Keratinocyte (primary cell): ENCODE measurements around the gene NDUFA11. TPM values are rescaled to one million over a fixed set of nuclear protein-coding genes. Genes with fewer than 3 reads are reported as not detected.

ENCODE experiments used
- DNase-seq: peaks from one replicate; pipeline ENCODE4 v3.0.0-alpha.2; 2011; ENCODE audit warnings: low read depth, missing footprints, low spot score
- FAIRE-seq: peaks from 2 replicates; lab custom pipeline; 2011; peaks lifted over from hg19 to GRCh38; lab: Jason Lieb, UNC
- H2AFZ ChIP-seq: 2 replicates; pipeline ENCODE4 v1.6.0; 2012; ENCODE audit warnings: low read length, control low read depth, inconsistent platforms; ENCODE audit not compliant: control insufficient read depth
- H3K27ac ChIP-seq: 2 replicates; pipeline ENCODE4 v1.5.1; 2011; ENCODE audit warnings: low read length; ENCODE audit not compliant: control insufficient read depth, insufficient read depth
- H3K27me3 ChIP-seq: 3 replicates; pipeline ENCODE4 v1.6.0; 2011; ENCODE audit warnings: low read length; ENCODE audit not compliant: control insufficient read depth, insufficient read depth; ENCODE audit errors: extremely low read depth
- H3K36me3 ChIP-seq, 2 experiments: 2 replicates in 1 of 2; 3 replicates in 1 of 2; pipeline ENCODE4 v1.5.1; 2011; ENCODE audit warnings: low read length in 2 of 2, mild to moderate bottlenecking in 1 of 2; ENCODE audit not compliant: control insufficient read depth in 2 of 2, insufficient read depth in 2 of 2; ENCODE audit errors: extremely low read depth in 1 of 2
- H3K4me1 ChIP-seq: 3 replicates; pipeline ENCODE4 v1.5.1; 2011; ENCODE audit warnings: low read length; ENCODE audit not compliant: control insufficient read depth, insufficient read depth; ENCODE audit errors: extremely low read depth
- H3K4me2 ChIP-seq: 3 replicates; pipeline ENCODE4 v1.6.0; 2011; ENCODE audit warnings: low read depth, low read length; ENCODE audit not compliant: control insufficient read depth, insufficient read depth; ENCODE audit errors: extremely low read depth
- H3K4me3 ChIP-seq, 3 experiments: fragments of 200-600 bp in 1 of 3; sonication (generic) in 1 of 3; 2 replicates in 2 of 3; 3 replicates in 1 of 3; pipeline ENCODE4 v1.5.1; 2011 to 2016; ENCODE audit warnings: low read length in 3 of 3, mild to moderate bottlenecking in 3 of 3, control low read depth in 2 of 3, inconsistent platforms in 1 of 3, low read depth in 1 of 3, mixed read lengths in 1 of 3, mixed run types in 1 of 3, moderate library complexity in 1 of 3; ENCODE audit not compliant: control insufficient read depth in 2 of 3, insufficient read depth in 2 of 3; ENCODE audit errors: extremely low read depth in 1 of 3
- H3K79me2 ChIP-seq: 2 replicates; pipeline ENCODE4 v1.6.0; 2012; ENCODE audit warnings: low read length; ENCODE audit not compliant: control insufficient read depth, insufficient read depth
- H3K9ac ChIP-seq: 3 replicates; pipeline ENCODE4 v1.6.0; 2011; ENCODE audit warnings: low read length; ENCODE audit not compliant: control insufficient read depth, insufficient read depth; ENCODE audit errors: extremely low read depth
- H3K9me1 ChIP-seq: 3 replicates; pipeline ENCODE4 v1.6.0; 2011; ENCODE audit warnings: low read length; ENCODE audit not compliant: control insufficient read depth, insufficient read depth; ENCODE audit errors: extremely low read depth
- H3K9me3 ChIP-seq: 2 replicates; pipeline ENCODE4 v1.5.1; 2012; ENCODE audit warnings: low read depth, low read length; ENCODE audit not compliant: control insufficient read depth
- H4K20me1 ChIP-seq: 3 replicates; pipeline ENCODE4 v1.6.0; 2011; ENCODE audit warnings: low read length; ENCODE audit not compliant: control insufficient read depth, insufficient read depth; ENCODE audit errors: extremely low read depth
- CTCF ChIP-seq, 3 experiments: IDR thresholded peaks in 1 of 3; conservative IDR thresholded peaks in 1 of 3; optimal IDR thresholded peaks in 1 of 3; 2 replicates in 2 of 3; 3 replicates in 1 of 3; pipeline versions ENCODE3 to v1.5.1; 2011; ENCODE audit warnings: low read length in 3 of 3, mild to moderate bottlenecking in 3 of 3, moderate library complexity in 2 of 3, control low read depth in 1 of 3, inconsistent platforms in 1 of 3; ENCODE audit not compliant: insufficient read depth in 2 of 3; ENCODE audit errors: extremely low read depth in 1 of 3
- EZH2 ChIP-seq: IDR thresholded peaks from one replicate; pipeline ENCODE4 v1.6.1; 2012; ENCODE audit warnings: inconsistent platforms, mild to moderate bottlenecking, low read length, moderate library complexity
- dilution Hi-C: fragments of 300-500 bp; cut with MboI; formaldehyde crosslinking; loops from one replicate; pipeline ENCODE4 v1.7.0; 2020; ENCODE audit warnings: low sequenced_read_pairs; ENCODE audit not compliant: extremely low pct_ligation_motif_present
- polyA plus RNA-seq, 5 experiments: library from polyadenylated mRNA; depleted of rRNA in 3 of 5; stranded (reverse) in 3 of 5; stranded (forward) in 1 of 5; unstranded in 1 of 5; fragments of >200 nt; gene quantifications; 1 replicate in 1 of 5; 2 replicates in 3 of 5; 3 replicates in 1 of 5; pipeline versions ENCODE4 v1.2.1 to v1.2.3, GENCODE V29; 2011 to 2012; ENCODE audit warnings: missing spikeins in 2 of 5, low read depth in 1 of 5, low replicate concordance in 1 of 5

NDUFA11 gene
- polyA plus RNA-seq, 1 donor (not counting 4 experiments of a cell fraction or from before 2014, with no cell fraction given) = 122 TPM

GRCh38 chr19:5923356-5923755 lies 19.8 kb upstream of the NDUFA11 start:
- Histone ChIP-seq H3K4me1 (no peaks in the 10 kb centered on the region), H3K79me2 (no peaks in the 10 kb centered on the region), H3K9me3 (no peaks in the 10 kb centered on the region), H3K27ac (no peak overlapping the region), H3K36me3 (peaks cover 25 to 54% of the 10 kb centered on the region in 2 experiments), H3K9ac (no peak overlapping the region), H2AFZ (no peak overlapping the region), H3K9me1 (no peaks in the 10 kb centered on the region), H3K4me2 (no peak overlapping the region), H3K27me3 (no peaks in the 10 kb centered on the region), H4K20me1 (no peaks in the 10 kb centered on the region), H3K4me3 (no peak overlapping the region)
- DNase-seq (no peak), FAIRE-seq (no peak)
- TF ChIP-seq EZH2 (no peak), CTCF (optimal IDR thresholded peaks at IDR 0.05 in 1 of 3, IDR thresholded peaks at IDR 0.05 in 1 of 3, conservative IDR thresholded peaks at IDR 0.05 in 1 of 3; ENCODE audit: extremely low read depth in 1 of 3, insufficient read depth in 2 of 3, low read length in 3 of 3) (no peak)
- dilution Hi-C loops = no loop called here

- Histone ChIP-seq H2AFZ (no peak overlapping the region), H3K9me3 (no peaks in the 10 kb centered on the region), H3K4me2 (no peak overlapping the region), H3K27ac (no peak overlapping the region), H3K27me3 (no peaks in the 10 kb centered on the region), H3K4me1 (no peaks in the 10 kb centered on the region), H3K9ac (no peak overlapping the region), H4K20me1 (no peaks in the 10 kb centered on the region), H3K36me3 (peaks cover 24 to 48% of the 10 kb centered on the region in 2 experiments), H3K4me3 (no peak overlapping the region), H3K9me1 (no peaks in the 10 kb centered on the region), H3K79me2 (no peaks in the 10 kb centered on the region)
- FAIRE-seq (no peak), DNase-seq (no peak)
- dilution Hi-C loops = no loop called here
- TF ChIP-seq CTCF (optimal IDR thresholded peaks at IDR 0.05 in 1 of 3, IDR thresholded peaks at IDR 0.05 in 1 of 3, conservative IDR thresholded peaks at IDR 0.05 in 1 of 3; ENCODE audit: extremely low read depth in 1 of 3, insufficient read depth in 2 of 3, low read length in 3 of 3) (no peak), EZH2 (no peak)
Measured at GRCh38 chr19:5922161-5922545, 18.6 kb upstream of the NDUFA11 start.
